Neural crest cell (in vitro differentiated cells): ENCODE measurements around the gene SH3BP5L. TPM values are rescaled to one million over a fixed set of nuclear protein-coding genes. Genes with fewer than 3 reads are reported as not detected.

Experiments
- DNase-seq: peaks from one replicate; pipeline ENCODE4 v3.0.0; 2021; ENCODE audit warnings: low read depth, mixed read lengths, low spot score
- H3K27ac Mint-ChIP-seq: one replicate; pipeline ENCODE4 v1.8.0; 2021; ENCODE audit warnings: mild to moderate bottlenecking, mixed read lengths; ENCODE audit not compliant: unreplicated experiment
- H3K27me3 Mint-ChIP-seq: 2 replicates; pipeline ENCODE4 v1.8.0; 2021; ENCODE audit warnings: low read depth, mild to moderate bottlenecking, mixed read lengths
- H3K36me3 Mint-ChIP-seq: 2 replicates; pipeline ENCODE4 v1.8.0; 2021; ENCODE audit warnings: low read depth, mild to moderate bottlenecking, mixed read lengths
- H3K4me1 Mint-ChIP-seq: 2 replicates; pipeline ENCODE4 v1.8.0; 2021; ENCODE audit warnings: mixed read lengths
- H3K4me3 Mint-ChIP-seq: one replicate; pipeline ENCODE4 v1.8.0; 2021; ENCODE audit warnings: mild to moderate bottlenecking, mixed read lengths
- H3K9me3 Mint-ChIP-seq: 2 replicates; pipeline ENCODE4 v1.8.0; 2021; ENCODE audit warnings: mixed read lengths
- total RNA-seq: library from RNA; stranded (reverse); gene quantifications from 2 replicates; pipeline ENCODE4 v1.2.1, GENCODE V29; 2021
- TF ChIP-seq, protein P1 (sequence below): fragments of 200-600 bp; sonication (generic); conservative IDR thresholded peaks from 2 replicates; pipeline ENCODE4 v1.5.0; 2021; ENCODE audit warnings: antibody characterized with exemption, mild to moderate bottlenecking

The SH3BP5L gene
- total RNA-seq, 1 donor from 2014 or later = 28.9 TPM

DNA sequence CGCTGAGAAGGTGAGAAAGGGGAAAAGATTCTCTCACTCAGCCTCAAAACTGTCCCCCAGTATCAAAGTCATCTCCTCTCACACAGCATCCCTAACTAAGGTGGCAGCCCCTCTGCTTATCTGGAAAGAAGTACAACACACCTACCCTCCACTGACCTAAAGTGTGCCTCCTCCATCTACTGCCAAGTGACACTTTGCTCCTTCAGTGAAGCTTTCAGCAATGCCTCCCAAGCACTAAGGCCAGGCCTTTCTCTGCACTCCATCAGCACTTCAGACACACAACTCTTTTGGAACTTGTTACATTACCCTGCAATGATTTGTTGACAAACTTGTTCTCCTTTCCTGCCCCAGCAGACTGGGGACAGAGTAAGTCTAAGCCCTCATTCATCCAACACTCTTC, 1.4 kb downstream of the SH3BP5L start:
- H3K4me3 Mint-ChIP-seq = peak overlapping the region; percentile 92
- H3K9me3 Mint-ChIP-seq = no peaks in the 10 kb centered on the region
- H3K27me3 Mint-ChIP-seq = no peaks in the 10 kb centered on the region
- DNase-seq = no peak
- no peak overlapping the region for H3K27ac Mint-ChIP-seq
- no peaks in the 10 kb centered on the region for H3K36me3 Mint-ChIP-seq
- TF ChIP-seq, protein P1, sequence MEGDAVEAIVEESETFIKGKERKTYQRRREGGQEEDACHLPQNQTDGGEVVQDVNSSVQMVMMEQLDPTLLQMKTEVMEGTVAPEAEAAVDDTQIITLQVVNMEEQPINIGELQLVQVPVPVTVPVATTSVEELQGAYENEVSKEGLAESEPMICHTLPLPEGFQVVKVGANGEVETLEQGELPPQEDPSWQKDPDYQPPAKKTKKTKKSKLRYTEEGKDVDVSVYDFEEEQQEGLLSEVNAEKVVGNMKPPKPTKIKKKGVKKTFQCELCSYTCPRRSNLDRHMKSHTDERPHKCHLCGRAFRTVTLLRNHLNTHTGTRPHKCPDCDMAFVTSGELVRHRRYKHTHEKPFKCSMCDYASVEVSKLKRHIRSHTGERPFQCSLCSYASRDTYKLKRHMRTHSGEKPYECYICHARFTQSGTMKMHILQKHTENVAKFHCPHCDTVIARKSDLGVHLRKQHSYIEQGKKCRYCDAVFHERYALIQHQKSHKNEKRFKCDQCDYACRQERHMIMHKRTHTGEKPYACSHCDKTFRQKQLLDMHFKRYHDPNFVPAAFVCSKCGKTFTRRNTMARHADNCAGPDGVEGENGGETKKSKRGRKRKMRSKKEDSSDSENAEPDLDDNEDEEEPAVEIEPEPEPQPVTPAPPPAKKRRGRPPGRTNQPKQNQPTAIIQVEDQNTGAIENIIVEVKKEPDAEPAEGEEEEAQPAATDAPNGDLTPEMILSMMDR = no peak
- peaks cover 28% of the 10 kb centered on the region for H3K4me1 Mint-ChIP-seq

- Mint-ChIP-seq H3K9me3 (no peaks in the 10 kb centered on the region), H3K4me1 (peaks cover 28% of the 10 kb centered on the region), H3K4me3 (peak overlapping the region; percentile 92), H3K27ac (no peak overlapping the region), H3K27me3 (no peaks in the 10 kb centered on the region), H3K36me3 (no peaks in the 10 kb centered on the region)
- TF ChIP-seq, protein P1 = no peak
- DNase-seq = no peak
These were observed 2.2 kb downstream of the SH3BP5L start for GRCh38 chr1:248823517-248824001.

DNA sequence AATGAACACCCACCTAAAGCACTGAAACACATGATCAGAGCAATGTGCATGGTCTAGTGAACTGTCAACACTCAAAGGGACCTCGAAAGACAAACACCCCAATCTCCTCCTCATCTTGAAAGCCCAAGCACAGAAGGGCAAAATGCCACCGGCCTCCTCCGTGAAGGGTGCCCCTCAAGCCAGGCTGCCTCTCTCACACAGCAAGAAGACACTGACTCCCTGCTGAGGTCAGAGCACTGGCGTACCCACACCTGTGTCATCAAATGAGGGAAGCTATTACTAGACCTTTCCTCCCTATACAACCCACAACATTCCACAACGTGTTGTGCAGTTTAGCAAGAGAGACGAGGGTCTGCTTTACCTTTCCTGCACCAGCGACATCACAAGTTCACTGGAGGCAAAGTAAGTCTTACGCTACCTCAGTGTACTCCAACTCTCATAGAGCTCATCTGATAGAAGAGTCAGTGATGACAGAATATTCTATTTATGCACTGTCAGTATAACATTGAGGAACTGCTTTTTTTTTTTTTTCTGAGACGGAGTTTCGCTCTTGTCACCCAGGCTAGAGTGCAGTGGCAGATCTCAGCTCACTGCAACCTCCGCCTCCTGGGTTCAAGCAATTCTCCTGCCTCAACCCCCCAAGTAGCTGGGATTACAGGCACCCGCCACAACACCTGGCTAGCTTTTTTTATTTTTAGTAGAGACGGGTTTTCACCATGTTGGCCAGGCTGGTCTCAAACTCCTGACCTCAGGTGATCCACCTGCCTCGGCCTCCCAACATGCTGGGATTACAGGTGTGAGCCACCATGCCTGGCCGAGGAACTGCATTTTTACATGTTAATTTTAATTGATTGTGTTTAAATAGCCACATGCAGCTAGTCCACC, 3.3 kb downstream of the SH3BP5L start:
- H3K27me3 Mint-ChIP-seq = no peaks in the 10 kb centered on the region
- H3K36me3 Mint-ChIP-seq = no peaks in the 10 kb centered on the region
- H3K4me1 Mint-ChIP-seq = peaks cover 28% of the 10 kb centered on the region
- peak overlapping the region; percentile 92 for H3K4me3 Mint-ChIP-seq
- TF ChIP-seq, protein P1 = no peak
- no peak overlapping the region for H3K27ac Mint-ChIP-seq
- no peaks in the 10 kb centered on the region for H3K9me3 Mint-ChIP-seq
- no peak for DNase-seq

- no peak overlapping the region for H3K4me3 Mint-ChIP-seq
These were observed 4.1 kb downstream of the SH3BP5L start for GRCh38 chr1:248821641-248822040.

DNA sequence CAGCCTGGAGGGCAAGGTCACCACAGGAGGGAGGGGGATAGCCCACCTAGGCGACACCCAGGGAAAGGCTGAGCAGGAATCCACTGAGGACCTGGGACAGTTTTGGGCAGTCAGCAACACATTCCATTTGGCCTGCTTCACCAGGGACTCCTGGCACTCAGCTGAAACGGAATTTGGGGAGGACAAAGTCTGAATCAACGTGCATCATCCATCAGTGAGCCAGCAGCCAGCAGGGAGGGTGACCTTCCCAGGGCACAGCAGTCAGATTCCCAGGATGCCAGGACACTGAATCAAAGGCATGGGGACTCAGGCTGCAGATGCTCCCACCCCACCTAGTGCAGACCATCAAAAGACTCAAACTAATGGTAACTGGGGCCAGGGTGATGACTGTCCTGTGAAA, 4.6 kb downstream of the SH3BP5L start:
- TF ChIP-seq, protein P1 = no peak
- H3K27ac Mint-ChIP-seq = no peak overlapping the region
- H3K9me3 Mint-ChIP-seq = no peaks in the 10 kb centered on the region
- H3K4me3 Mint-ChIP-seq = no peak overlapping the region
- H3K27me3 Mint-ChIP-seq = no peaks in the 10 kb centered on the region
- DNase-seq = no peak
- H3K36me3 Mint-ChIP-seq = no peaks in the 10 kb centered on the region
- peaks cover 23% of the 10 kb centered on the region for H3K4me1 Mint-ChIP-seq

More at GRCh38 chr1:248821641-248822040, 4.1 kb downstream of the SH3BP5L start:
- no peaks in the 10 kb centered on the region for H3K9me3 Mint-ChIP-seq
- H3K4me1 Mint-ChIP-seq = peaks cover 25% of the 10 kb centered on the region
- DNase-seq = no peak
- no peaks in the 10 kb centered on the region for H3K36me3 Mint-ChIP-seq
- TF ChIP-seq, protein P1 = no peak
- H3K27me3 Mint-ChIP-seq = no peaks in the 10 kb centered on the region
- no peak overlapping the region for H3K27ac Mint-ChIP-seq
